GM19328 (cell line): ENCODE measurements around the gene HOXB8.

ENCODE experiments used
- ATAC-seq: cut with Tn5 transposase; IDR thresholded peaks from one replicate; pipeline ENCODE4 v1.9.1; 2021; ENCODE audit warnings: mild to moderate bottlenecking, moderate library complexity; ENCODE audit not compliant: unreplicated experiment

HOXB8 gene

DNA sequence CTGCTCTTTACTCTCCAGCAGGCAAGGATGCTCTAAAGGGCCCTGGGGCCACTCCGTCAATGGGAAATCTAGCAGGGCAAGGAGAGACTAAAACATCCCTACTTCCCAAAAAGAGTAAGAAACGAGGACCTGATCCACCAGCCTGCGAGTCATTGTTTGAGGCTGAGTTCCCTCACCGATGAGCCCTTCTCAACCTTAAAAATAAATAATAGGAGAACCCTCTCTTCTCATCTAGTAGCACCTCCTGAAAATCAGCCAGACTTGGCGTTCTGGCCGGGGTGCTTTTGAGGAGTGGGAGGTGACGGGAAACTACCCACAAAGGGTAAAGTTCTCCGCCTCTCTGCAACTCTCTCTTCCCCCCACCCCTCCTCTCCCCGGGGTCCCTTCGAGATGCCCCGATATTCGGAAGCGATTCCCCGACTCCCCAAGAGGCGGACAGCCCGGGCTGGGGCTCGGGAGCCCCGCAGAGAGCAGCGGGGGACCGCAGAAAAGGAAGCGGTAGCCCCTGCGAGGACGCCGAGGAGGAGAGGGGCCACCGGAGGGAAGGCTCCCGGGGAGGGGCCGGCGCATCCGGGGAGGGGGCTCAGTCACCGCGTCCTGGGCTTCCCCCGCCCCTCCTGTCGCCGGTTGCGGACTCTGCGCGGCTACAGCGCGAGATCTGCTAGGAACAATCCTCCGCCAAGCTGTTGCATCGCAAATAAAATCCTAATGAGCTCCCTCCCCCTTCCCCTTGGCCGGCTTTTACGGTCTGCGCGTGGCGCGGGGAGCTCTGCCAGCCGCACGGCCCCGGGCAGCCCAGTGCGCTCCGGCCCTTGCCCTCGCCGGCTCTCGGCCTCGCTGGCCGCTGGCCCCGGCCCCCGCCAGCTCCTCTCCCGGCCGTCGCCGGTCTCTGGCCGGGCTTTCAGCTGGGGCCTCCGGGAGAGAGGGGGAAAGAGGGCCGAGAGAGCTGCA lies 9.7 kb upstream of the HOXB8 start:
- no peak for ATAC-seq

DNA sequence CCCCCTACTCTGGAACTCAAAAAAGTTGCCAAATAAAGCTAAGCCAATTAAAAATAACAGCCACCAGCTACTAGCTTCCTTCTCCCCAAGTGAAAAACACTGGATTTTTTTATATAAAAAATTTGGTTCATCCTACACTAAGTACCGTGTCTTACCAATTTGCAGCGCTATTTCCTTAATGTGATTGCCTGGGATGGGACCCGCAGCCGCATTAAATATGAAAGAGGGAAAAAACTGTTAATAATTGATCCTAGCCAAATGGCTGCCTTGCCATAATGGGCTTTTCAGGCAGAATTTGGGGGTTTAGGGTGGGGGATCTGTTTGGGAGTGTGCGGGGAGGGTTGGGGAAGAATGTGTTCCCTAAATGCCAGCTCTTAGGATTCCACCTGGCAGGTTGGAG lies 9.0 kb upstream of the HOXB8 start:
- ATAC-seq, result no peak

DNA sequence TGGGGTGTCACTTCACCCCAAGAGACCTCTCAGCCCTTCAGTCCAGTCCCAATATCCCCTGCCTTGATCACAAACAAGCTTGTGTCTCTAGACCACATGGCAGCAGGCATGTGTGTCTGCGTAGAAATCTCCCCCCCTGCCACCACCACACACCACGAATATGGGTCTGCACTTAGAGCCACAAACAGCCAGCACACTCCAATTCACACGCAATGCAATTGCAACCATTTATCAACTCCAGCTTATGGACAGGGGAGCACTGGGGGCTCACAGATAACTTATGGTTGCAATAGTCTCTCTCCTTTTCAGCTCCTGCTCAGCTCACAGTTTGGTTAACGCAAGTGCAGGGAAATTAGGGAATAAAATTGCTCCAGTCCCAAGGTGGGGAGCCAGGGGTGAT lies 8.5 kb upstream of the HOXB8 start:
- ATAC-seq, result no peak

DNA sequence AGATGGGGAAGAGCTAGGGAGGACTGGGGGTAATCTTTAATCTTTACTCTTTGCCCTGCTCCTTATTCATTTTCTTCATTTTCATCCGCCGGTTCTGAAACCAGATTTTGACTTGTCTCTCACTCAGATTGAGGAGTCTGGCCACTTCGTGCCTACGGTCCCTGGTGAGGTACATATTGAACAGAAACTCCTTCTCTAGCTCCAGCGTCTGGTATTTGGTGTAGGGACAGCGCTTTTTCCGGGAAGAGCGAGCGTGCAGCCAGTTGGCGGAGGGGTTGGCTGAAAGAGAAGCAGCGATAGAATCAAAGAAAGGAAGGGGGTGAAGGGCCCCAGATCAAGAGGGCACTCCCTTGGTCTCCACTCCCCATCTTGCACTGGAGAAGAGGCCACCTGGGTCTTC lies 7.8 kb upstream of the HOXB8 start:
- ATAC-seq, result no peak

DNA sequence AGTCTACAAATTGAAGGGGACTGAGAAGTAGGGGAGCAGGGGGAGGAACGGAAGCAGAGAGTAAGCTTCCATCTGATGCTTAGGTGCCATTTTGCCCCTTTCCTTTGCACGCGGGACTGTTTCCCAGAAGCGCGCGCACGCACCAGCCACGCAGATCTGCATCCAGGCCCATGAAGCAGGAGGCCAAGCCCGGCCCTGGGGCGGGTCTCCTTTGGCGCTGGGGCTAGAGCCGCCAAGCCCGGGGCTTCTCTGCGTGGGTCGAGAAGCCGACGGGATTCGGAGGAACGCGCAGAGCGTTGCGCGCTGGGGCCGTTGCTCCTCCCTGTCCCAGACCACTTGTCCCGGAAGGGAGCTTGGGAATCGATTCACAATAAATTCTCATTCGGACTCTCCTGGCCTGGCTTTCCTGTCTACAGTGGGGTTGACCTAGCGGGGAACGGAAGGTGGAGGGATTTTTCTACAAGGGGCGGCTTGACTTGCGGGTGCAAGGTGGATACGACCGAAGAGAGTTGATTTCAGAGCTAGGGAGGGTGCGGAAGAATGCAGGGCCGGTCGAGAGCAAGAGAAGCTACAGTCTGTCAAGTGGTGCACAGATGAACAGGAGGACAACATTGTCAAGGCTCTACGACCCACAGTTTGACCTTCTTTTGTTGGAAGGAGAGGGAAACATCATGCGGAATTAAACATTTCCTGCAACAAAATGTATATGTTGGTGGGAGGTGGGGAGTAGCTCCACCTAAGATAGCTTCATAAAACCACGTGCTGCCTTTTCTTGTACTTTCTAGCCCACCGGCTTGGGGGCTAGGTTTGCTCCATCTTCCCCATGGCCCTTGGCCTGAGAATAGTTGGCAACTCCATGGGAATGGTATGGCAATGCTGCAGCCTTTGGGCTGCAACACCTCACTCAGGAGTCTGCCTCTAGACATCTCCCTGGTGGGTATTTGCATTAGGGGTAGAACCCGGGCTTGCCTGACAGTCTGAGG lies 6.6 kb upstream of the HOXB8 start:
- no peak for ATAC-seq

DNA sequence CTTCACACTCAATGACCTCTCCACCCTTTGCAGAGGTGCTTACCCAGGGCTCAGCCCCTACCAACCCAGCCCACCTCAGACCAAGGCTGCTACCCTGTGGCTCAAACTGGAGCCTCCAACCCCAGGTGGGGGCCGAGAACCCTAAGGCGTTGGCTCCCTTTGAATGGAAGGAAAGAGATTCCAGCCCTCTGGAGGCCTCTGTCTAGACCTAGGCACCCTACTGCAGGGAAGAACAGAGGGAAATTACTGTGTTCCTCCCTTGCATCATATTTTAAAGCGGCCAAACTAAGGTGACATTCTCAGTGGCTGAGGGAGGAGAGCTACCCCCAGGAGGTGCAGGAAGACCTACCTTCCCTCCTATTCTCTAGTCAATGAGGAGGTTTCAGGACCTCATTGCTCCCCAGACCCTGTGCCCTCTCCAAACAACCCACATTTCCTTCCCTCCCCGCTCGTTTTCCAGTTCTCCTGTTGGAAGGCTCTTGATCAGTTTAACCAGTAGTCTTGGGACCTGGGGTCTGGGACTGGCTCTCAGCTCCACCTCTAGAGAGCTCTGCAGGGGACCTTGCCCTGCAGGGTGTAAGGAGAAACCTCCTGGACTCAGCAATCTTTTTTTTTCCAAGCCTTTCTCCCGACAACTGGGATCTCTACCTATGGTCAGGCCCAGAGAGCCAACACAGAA lies 5.5 kb upstream of the HOXB8 start:
- no peak for ATAC-seq

DNA sequence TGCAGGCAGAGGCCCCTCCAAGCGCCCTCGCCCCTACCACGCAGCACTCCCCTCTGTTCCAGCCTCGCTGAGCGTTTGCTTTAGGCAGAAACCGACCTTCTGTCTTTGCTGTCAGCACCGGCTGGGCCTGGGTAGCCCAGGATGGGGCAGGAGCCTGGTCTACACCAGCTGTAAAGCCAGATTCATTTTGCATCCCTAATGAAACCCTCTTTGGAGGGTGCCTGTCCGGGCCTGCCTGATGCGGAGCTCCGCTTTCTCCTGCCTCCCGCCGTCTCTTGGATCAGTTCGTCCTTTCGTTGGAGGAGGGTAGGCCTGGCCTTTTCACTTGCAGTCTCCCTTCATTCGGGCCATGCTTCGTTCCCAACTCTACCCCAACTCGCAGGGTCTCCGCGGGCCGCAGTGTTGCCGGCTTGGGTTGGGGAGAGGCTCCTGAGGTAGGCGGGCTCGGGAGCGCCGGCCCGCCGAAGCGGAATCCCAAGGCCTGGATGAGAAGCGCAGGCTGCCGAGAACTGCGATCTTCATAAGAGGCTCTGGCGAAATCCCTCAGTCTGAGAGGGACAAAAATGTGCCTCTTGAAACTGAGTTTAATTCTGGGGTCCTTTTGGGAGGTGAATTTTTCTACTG lies 4.8 kb upstream of the HOXB8 start:
- ATAC-seq, result no peak

DNA sequence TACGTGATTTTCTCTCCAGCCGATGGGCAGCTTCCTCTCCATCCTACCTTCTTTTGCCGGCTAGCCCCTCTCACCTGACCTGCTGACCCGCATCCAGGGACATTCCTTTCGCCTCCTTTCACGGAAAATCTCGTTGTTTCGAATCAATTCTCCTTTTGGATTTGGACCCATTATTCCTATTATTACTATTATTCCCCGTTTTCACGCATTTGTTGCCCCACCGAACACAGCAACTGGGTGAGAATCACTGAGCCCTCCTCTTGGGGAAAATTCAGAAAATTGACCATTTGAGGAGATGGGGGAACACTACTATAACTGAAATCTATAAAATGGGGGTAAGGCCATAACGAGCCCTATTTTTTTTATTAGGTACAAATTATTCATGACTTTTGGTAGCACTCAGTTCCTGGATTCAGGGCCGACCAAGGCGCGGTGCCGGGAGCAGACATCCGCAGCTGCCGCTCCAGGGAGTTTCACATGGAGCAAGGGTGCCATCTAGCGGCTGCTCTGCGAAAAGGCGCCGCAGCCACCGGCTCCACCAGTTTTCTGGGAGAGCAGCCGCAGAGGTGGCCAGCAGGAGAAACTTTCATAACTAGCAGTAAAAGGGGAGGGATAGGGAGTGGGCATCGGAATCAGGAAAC lies 3.3 kb upstream of the HOXB8 start:
- ATAC-seq, result no peak

DNA sequence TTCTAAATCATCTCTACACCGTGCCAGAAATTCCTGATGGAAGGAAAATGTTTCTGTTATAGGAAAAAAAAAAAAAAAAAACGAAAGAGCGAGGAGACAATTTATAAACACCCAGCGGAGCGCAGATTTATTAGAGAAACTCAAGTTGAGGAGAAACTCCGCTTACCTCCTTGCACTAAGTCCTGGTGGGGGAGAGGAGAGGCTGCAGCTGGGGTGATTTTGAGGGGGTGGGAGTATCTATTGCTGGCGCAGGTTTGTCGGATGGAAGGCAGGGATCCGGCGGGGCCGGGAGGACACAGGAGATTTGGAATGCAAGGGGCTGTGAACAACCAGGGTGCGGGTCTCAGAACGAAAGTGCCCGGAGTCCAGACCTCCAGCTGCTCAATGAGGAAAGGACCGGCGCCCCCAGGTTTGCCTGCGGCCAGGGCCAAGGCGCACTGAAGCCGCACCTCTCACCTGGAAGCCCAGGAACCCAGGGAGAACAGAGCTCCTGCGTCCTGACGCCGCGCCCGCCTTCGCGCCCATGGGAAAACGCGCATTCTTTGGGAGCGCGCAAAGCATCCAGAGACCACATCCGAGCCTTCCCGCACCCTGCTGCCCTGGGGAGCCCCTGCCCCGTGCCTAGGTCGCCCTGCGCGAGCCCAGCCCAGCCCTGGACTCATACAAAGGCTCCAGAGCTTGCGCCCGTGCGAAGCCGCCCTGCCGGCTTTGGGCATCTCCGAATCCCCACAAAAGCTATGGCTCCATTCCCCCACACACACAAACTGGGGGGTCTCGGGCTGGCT lies 2.6 kb upstream of the HOXB8 start:
- no peak for ATAC-seq

DNA sequence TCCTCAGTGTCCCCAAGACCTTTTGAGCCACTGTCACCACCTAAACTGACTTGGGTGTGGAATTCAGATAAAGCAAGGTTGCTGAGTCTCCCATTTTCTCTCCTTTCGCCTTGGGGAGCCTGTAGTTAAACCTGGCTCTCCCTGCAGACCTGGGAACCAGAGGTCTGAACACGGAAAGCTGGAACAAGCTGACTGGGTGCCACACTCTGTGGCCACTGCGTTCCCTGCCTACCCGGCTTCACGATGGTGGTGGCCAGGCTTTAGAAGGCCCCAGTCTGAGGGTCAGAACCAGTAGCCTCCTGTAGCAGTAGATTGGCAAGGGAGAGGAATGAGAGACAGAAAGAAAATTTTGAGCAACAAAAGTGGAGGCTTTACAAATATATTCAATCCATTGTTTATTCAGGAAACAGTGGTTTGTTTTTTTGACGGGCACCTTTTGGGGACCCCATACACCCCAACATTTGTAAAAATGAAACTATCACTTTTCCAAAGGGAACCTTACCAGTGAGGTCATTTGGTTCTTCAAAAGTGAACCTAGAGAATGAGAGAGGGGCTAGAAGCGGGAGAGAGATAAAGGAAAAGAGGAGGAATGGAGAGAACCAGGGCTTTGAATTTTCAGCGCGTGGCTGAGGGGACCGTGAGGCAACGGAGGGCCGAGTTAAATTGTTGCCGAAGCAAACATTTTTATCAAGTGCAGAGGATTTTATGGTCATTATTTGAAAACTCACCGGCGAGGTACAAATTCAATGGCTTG lies 1.8 kb upstream of the HOXB8 start:
- ATAC-seq, result no peak

DNA sequence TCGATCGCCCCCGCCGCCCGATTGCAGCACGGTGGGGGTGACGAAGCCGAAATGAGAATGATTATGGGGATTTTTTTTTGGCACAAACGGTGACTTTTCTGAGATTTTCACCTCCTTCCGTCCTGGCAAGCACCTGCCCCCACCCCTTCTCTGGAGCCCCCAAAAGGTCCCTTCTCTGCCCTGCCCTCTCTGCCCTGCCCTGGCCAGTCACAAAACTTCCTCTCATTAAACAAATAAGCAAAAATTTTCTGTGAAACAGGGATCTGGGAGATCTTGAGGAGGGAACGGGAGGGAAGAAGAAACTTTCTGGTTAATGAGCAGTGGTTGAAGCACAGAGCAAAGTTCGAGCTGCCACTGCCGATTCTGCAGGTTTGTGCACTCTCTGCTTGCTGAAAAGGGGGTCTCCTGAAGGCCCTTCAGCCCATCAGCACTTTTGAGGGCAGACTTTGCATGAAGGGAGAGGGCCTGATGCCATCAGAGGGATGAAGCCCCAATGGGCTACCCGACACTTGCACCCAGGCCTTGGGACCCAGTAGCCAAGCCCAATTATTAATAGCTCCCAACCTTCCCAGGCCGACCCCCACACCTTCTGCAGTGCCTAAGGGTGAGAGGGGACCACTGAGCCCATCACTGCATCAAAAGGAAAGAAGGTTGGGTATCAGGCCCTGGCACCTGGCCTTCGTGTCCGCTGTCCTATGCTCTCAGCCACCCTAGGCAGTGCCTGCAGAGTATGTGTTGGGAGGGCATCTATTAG lies 1.0 kb upstream of the HOXB8 start:
- ATAC-seq, result no peak

DNA sequence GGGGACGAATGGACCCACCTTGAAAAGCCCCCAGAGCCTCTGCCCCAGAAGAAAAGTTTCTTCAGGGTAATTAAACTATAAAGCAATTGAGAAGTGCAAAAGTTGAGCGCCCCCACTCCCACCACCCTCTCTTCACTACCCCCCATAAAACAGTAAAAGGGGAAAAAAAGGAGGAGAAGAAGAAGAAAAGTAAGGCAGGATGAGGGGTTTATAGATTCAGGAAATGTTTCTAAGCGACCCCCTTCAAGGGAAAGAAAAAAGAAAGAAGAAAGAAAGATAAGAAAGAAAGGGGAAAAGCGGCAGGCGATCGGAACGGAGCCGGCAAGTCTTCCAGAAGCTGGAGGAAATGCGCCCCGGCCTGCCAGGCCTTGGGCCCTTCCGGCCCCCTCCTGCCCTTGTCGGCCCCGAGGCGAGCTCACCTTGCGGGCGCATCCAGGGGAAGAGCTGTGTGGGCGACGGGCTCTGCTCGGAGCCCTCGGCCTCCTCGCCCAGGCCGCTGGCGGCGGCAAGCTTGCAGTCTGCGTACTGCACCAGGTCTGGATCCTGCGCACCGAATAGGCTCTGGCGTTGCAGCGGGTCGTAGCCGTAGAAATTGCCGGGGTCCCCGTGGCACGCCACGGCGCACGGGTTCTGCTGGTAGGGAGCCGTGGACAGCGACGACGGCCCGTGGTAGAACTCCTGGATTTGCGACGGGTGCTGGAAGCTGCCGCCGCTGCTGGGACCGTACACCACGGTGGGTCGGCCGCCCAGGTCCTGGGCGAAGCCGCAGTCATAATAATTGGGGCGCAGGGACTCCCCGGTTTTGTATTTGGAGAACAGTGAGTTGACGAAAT lies 1.0 kb downstream of the HOXB8 start:
- no peak for ATAC-seq

DNA sequence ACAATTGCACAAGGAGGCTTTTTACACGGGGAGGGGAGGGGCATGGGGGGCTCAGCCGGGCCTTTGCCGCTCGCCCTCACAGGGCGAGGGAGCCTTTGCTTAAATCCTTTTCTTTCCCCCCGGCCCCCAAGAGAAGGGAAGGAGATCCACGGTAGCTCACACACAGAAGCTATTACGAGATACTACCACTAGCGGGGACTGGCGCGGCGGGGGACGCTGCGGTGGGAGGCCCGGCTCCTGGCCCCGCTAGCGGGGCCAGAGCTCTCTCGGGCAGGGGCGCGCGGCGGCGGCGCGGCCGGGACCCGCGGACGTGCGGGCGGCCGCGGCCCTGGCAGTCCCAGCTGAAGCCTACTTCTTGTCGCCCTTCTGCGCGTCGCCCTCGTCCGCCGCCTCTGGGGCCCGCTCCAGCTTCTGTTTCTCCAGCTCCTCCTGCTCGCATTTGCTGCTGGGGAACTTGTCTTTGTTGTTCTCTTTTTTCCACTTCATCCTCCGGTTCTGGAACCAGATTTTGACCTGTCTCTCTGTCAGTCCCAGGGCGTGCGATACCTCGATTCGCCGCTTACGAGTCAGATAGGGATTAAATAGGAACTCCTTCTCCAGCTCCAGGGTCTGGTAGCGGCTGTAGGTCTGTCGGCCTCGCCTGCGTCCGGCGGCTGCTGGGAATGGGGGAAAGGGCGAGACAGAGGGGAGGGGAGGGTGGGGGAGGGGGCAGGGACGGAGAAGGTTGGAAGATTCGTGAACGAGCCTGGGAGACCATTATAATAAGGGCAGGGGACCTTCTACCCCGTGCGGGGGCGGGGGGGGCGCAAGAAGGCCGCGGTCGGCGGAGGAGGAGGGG lies 2.0 kb downstream of the HOXB8 start:
- no peak for ATAC-seq

DNA sequence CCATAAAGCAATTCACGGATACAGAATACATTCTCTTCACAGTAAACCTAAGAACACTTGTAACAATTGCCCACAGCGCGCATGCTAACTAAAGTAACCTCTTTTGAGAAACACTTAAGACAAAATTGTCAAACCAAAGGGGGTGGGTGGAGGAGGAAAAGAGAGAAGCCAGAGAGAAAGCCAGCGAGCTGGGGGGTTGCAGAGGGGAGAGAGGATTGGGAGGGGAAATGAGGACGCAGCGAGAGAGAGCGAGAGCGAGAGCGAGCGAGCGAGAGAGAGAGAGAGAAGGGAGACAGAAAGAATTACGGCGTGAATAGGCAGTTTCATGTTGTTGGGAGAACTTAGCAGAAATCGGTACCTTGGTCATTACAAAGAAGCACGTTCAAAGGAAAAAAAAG lies 2.6 kb downstream of the HOXB8 start:
- no peak for ATAC-seq

DNA sequence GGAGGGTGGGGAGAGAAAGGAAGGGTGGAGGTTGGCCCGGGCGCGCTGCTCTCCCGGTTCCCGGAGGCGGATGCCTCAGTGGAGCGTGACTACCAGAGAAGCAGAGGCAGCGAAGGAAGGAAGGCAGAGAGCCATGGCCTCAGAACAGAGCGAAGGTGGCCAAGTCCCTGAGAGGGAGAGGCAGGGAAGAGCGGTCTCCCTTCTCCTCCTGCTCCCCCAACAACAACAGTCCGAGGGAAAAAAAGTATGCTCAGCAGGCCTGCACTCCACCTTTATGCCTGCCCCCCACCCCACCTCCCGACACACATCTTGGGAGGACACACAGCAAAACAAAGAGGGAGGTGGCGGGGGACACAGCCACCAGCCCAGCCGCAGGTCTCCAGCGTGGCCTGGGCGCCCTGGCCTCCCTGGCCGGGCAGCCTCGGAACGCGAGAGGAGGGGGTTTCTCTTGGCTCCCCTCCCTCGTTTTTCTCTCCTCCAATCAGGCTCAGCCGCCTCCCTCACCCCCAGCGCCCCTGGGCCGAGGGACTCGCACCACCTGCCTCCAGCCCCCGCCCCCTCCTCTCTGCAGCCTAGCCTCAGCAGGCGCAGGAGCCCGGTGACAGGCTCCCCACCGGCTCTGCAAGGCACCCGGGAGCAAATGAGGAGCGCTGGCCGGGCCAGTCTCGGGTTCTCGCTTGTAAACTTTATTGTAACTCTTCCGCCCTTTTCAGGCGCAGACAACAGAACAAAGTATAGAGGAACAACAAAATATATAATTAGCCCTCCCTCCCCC lies 3.2 kb downstream of the HOXB8 start:
- no peak for ATAC-seq
